ENCODE data around the gene CCDC91.

Gene CCDC91

GRCh38 chr12:28313631-28314030 lies 123.4 kb downstream of the CCDC91 start:
- H3K27me3 ChIP-seq (ENCODE audit: insufficient read depth, poor library complexity, severe bottlenecking): no peaks in the 10 kb centered on the region
- no peak for TF ChIP-seq POLR2AphosphoS5 (IDR thresholded peaks at IDR 0.05; ENCODE audit: low read depth)
- TF ChIP-seq GABPA (IDR thresholded peaks at IDR 0.05; ENCODE audit: low read depth): no peak
- TF ChIP-seq CTCF (IDR thresholded peaks at IDR 0.05; ENCODE audit: insufficient read depth, low read length): no peak
- TF ChIP-seq SPI1 (IDR thresholded peaks at IDR 0.05; ENCODE audit: borderline replicate concordance, low read depth): no peak
- TF ChIP-seq REST (IDR thresholded peaks at IDR 0.05; ENCODE audit: insufficient replicate concordance, low read depth): no peak
- no peak overlapping the region for H3K27ac ChIP-seq (replicated peaks)
- DNase-seq (ENCODE audit: low read depth in 1 of 2, low spot score in 1 of 2): no peak
- H3K4me3 ChIP-seq (replicated peaks; ENCODE audit: insufficient read depth, low read length): no peak overlapping the region

GRCh38 chr12:28316049-28316448 lies 125.8 kb downstream of the CCDC91 start:
- no peak for DNase-seq (ENCODE audit: low read depth in 1 of 2, low spot score in 1 of 2)
- Histone ChIP-seq H3K27me3 (ENCODE audit: insufficient read depth, poor library complexity, severe bottlenecking) (no peaks in the 10 kb centered on the region), H3K27ac (replicated peaks) (no peak overlapping the region), H3K4me3 (replicated peaks; ENCODE audit: insufficient read depth, low read length) (no peak overlapping the region)
- no peak for TF ChIP-seq SPI1 (IDR thresholded peaks at IDR 0.05; ENCODE audit: borderline replicate concordance, low read depth)
- no peak for TF ChIP-seq POLR2AphosphoS5 (IDR thresholded peaks at IDR 0.05; ENCODE audit: low read depth)
- no peak for TF ChIP-seq GABPA (IDR thresholded peaks at IDR 0.05; ENCODE audit: low read depth)
- no peak for TF ChIP-seq REST (IDR thresholded peaks at IDR 0.05; ENCODE audit: insufficient replicate concordance, low read depth)

DNA sequence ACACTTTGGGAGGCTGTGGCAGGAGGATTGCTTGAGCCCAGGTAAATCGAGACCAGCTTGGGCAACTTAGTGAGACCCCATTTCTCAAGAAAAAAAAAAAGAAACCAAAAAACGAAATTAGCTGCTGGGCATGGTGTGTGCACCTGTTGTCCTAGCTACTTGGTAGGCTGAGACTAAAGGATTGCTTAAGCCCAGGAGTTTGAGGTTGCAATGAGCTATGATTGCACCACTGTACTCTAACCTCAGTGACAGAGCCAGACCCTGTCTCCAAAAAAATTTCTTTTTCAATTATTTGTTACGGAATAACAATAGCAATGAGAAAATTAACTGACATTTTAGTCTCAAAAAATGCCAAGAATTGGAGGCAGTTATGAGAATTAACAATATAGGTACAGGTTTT lies 128.0 kb downstream of the CCDC91 start:
- no peaks in the 10 kb centered on the region for H3K27me3 ChIP-seq (ENCODE audit: insufficient read depth, poor library complexity, severe bottlenecking)
- TF ChIP-seq GABPA (IDR thresholded peaks at IDR 0.05; ENCODE audit: low read depth): no peak
- no peak for TF ChIP-seq SPI1 (IDR thresholded peaks at IDR 0.05; ENCODE audit: borderline replicate concordance, low read depth)
- no peak for TF ChIP-seq CTCF (IDR thresholded peaks at IDR 0.05; ENCODE audit: insufficient read depth, low read length)
- TF ChIP-seq REST (IDR thresholded peaks at IDR 0.05; ENCODE audit: insufficient replicate concordance, low read depth): no peak
- TF ChIP-seq POLR2AphosphoS5 (IDR thresholded peaks at IDR 0.05; ENCODE audit: low read depth): no peak
- no peak overlapping the region for H3K27ac ChIP-seq (replicated peaks)
- DNase-seq (ENCODE audit: low read depth in 1 of 2, low spot score in 1 of 2): peak; percentile 18 to 52
- no peak overlapping the region for H3K4me3 ChIP-seq (replicated peaks; ENCODE audit: insufficient read depth, low read length)
